Heart right ventricle (tissue), 16 donors: ENCODE data around the gene ICAM5. TPM values are rescaled to one million over a fixed set of nuclear protein-coding genes. Genes with fewer than 3 reads are reported as not detected.

Experiments
- ATAC-seq, 8 donors: fragments of 200-7000 bp; cut with Tn5 transposase; one replicate each; pipeline ENCODE4 v1.9.1; 2020; ENCODE audit warnings: mild to moderate bottlenecking in 8 of 8, moderate library complexity in 8 of 8, moderate number of reproducible peaks in 1 of 8
- DNase-seq, 2 donors: peaks; one replicate each; pipeline ENCODE4 v3.0.0-alpha.2; 2020
- H3K27ac ChIP-seq, 10 donors: fragments of 200-600 bp; sonication (generic) in 2 of 10; one replicate each; pipeline versions ENCODE4 v1.5.0 to v1.8.0; 2020 to 2022; ENCODE audit warnings: mild to moderate bottlenecking in 3 of 10
- H3K27me3 ChIP-seq, 7 donors: fragments of 200-600 bp; one replicate each; pipeline ENCODE4 v1.8.0; 2021 to 2022; ENCODE audit warnings: mild to moderate bottlenecking in 2 of 7
- H3K36me3 ChIP-seq, 9 donors: fragments of 200-600 bp; sonication (generic) in 1 of 9; one replicate each; pipeline versions ENCODE4 v1.5.0 to v1.8.0; 2020 to 2022; ENCODE audit warnings: mild to moderate bottlenecking in 2 of 9
- H3K4me1 ChIP-seq, 9 donors: fragments of 200-600 bp; sonication (generic) in 1 of 9; one replicate each; pipeline versions ENCODE4 v1.5.0 to v1.8.0; 2020 to 2022; ENCODE audit warnings: mild to moderate bottlenecking in 4 of 9
- H3K4me3 ChIP-seq, 10 donors: fragments of 200-600 bp; sonication (generic) in 2 of 10; one replicate each; pipeline versions ENCODE4 v1.5.0 to v1.8.0; 2020 to 2022; ENCODE audit warnings: mild to moderate bottlenecking in 7 of 10, moderate library complexity in 2 of 10
- H3K9me3 ChIP-seq, 11 donors: fragments of 200-600 bp in 10 of 11; sonication (generic) in 2 of 11; one replicate each; pipeline versions ENCODE4 v1.5.0 to v1.8.0; 2013 to 2022; ENCODE audit warnings: mild to moderate bottlenecking in 2 of 11, control low read depth in 1 of 11, moderate library complexity in 1 of 11
- WGBS, 2 donors: extraction: QIAGEN DNeasy Blood & Tissue Kit; methylation state at CpG; one replicate each; pipeline ENCODE4 v1.1.7; 2013; ENCODE audit warnings: inconsistent platforms in 1 of 2; 5-methylcytosine and 5-hydroxymethylcytosine counted together
- intact Hi-C, 10 donors: fragments of 100-400 bp; cut with DNase I; formaldehyde crosslinking; loops; one replicate each; pipeline versions ENCODE4 v1.11.1 to v1.14.2; 2022
- polyA plus RNA-seq, 2 donors: library from polyadenylated mRNA; stranded (reverse); fragments of 200-250 nt; gene quantifications; one replicate each; pipeline ENCODE4 v1.2.3, GENCODE V29; 2013
- total RNA-seq, 10 donors: library from RNA; stranded (reverse); fragmentation: NEBNext Ultra II Directional in 3 of 10; extraction: Animal tissue kit (Norgen Biotek cat#: 25700) in 3 of 10; gene quantifications; one replicate each; pipeline versions ENCODE4 v1.2.1 to v1.2.4, GENCODE V29; 2021 to 2023
- TF ChIP-seq, protein P1 (sequence below), 9 donors: fragments of 200-600 bp; sonication (generic) in 2 of 9; IDR thresholded peaks; one replicate each; pipeline versions ENCODE4 v1.5.0 to v1.8.0; 2021 to 2022; ENCODE audit warnings: antibody characterized with exemption in 9 of 9, mild to moderate bottlenecking in 5 of 9, moderate library complexity in 1 of 9
- donor health status: Arrhythmogenic right ventricular cardiomyopathy.
- donor health status: ischemic (EF 13 %, LVEDD 7.1; RV severe dilation, severe dysfunction).
- donor health status: healthy with polysubstance abuse.
- donor health status: DM: no; HTN: yes; CAD: no.
- donor health status: DM: no; HTN: no; CAD: no.
- donor health status: ischemic (EF 25% LVEDD 6.9; RV normal size, moderate dysfunction).
- donor health status: ischemic (EF 25% LVEDD 5.7; RV mildly dilated, moderate dysfunction).
- donor health status: healthy.
- donor health status: DM: yes; HTN: yes; CAD: no.
- donor health status: Ischemic cardiomyopathy.
- donor health status: ischemic (EF 35%, LVEDD 5.7; RV mildly dilated, moderate dysfunction).
- donor health status: nonischemic (EF 11% LVEDD 7.7; RV severe dilation, severe dysfunction).
- donor health status: DM: yes; HTN: yes; CAD: no.
- donor health status: PGD.
- donor health status: ischemic (EF 29% LVEDD 5.4; RV normal size, mild dysfunction).
- donor health status: nonischemic (EF 23%, LVEDD 6.1; RV moderate dilation, normal function).

The ICAM5 gene
- total and polyA plus RNA-seq, 12 donors = 0.18 to 1.0 (median 0.37) TPM; not detected in 3

DNA sequence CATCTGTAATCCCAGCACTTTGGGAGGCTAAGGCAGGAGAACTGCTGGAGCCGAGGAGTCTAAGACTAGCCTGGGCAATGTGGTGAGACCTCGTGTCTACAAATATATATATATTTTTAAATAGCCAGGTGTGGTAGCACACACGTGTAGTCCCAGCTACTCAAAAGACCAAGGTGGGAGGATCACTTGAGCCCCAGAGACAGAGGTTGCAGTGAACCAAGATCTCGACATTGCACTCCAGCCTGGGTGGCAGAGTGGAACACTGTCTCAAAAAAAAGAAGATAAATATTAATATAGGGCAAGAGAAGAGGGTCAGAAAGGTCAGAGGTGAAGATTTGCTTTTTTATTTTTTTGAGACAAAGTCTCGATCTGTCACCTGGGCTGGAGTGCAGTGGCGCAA is 43.2 kb upstream of the ICAM5 start:
- no peaks in the 10 kb centered on the region for H3K9me3 ChIP-seq
- H3K4me3 ChIP-seq = no peak overlapping the region
- no peak for ATAC-seq
- no peak overlapping the region for H3K27ac ChIP-seq
- H3K36me3 ChIP-seq = no peaks in the 10 kb centered on the region
- WGBS, 2 donors = 89 to 90% methylated on average over 6 of the region's 6 CpGs
- intact Hi-C loops = loop anchor here in 4 of 10 donors (5.0 to 10.0 kb wide), 2 partner anchors 52 to 314 kb away; partner anchors contain the start of gene DNMT1 (in 2 of the 4)
- no peaks in the 10 kb centered on the region for H3K27me3 ChIP-seq
- no peak for DNase-seq
- H3K4me1 ChIP-seq = peaks cover 0 to 18% (median 4%) of the 10 kb centered on the region in 9 donors
- TF ChIP-seq, protein P1, sequence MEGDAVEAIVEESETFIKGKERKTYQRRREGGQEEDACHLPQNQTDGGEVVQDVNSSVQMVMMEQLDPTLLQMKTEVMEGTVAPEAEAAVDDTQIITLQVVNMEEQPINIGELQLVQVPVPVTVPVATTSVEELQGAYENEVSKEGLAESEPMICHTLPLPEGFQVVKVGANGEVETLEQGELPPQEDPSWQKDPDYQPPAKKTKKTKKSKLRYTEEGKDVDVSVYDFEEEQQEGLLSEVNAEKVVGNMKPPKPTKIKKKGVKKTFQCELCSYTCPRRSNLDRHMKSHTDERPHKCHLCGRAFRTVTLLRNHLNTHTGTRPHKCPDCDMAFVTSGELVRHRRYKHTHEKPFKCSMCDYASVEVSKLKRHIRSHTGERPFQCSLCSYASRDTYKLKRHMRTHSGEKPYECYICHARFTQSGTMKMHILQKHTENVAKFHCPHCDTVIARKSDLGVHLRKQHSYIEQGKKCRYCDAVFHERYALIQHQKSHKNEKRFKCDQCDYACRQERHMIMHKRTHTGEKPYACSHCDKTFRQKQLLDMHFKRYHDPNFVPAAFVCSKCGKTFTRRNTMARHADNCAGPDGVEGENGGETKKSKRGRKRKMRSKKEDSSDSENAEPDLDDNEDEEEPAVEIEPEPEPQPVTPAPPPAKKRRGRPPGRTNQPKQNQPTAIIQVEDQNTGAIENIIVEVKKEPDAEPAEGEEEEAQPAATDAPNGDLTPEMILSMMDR (IDR thresholded peaks at IDR 0.05) = no peak

DNA sequence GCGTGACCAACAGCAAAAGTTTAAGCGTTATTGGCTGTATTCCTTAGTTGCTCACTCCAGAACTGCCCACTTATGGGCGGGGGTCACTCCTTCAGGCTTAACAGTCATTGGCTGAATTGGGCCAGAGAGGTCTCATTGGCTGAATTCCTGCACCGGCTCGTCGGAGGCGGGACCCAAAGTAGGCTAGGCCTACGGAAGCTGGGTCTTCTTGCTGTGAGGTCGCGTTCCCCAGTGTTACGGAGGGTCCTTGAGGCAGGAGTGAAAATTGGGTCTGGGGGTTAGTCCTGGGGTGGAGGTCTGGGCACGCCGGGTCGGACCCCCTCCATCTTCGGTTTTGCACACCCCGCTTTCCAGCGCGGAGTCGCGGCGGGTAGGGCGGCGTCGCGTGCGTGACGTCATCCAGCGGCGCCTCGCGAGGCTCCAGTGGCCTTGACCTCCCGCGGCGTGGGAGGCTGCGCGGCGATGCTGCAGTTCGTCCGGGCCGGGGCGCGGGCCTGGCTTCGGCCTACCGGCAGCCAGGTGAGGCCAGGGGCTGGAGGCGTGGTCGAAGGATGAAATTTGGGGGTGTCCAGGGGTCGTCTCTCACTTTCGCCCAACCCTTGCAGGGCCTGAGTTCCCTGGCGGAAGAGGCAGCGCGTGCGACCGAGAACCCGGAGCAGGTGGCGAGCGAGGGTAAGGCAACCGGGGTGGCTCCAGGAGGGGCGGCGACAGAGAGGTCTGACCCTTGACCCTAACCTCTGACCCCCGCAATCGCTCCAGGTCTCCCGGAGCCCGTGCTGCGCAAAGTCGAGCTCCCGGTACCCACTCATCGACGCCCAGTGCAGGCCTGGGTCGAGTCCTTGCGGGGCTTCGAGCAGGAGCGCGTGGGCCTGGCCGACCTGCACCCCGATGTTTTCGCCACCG is 37.7 kb upstream of the ICAM5 start, which contains the start of gene MRPL4:
TSS of gene MRPL4 (plus strand) at position 423 of the 903 bp plus-strand sequence. CDS start at position 463, 40 bp downstream.
- no peaks in the 10 kb centered on the region for H3K27me3 ChIP-seq
- H3K9me3 ChIP-seq = no peaks in the 10 kb centered on the region
- peak; percentile 94 to 97 (median 96) for ATAC-seq
- H3K36me3 ChIP-seq = peaks cover 0 to 36% (median 16%) of the 10 kb centered on the region in 9 donors
- peaks cover 0 to 32% (median 14%) of the 10 kb centered on the region in 9 donors for H3K4me1 ChIP-seq
- intact Hi-C loops = loop anchor here in 8 of 10 donors (2.0 to 10.0 kb wide), 7 partner anchors 21 to 320 kb away; partner anchors contain the start of genes PPAN (in 2 of the 8), DNMT1 (in 1 of the 8), OLFM2 (in 1 of the 8) and S1PR2 (in 1 of the 8)
- peak; percentile 91 to 98 for DNase-seq
- peak within 1 kb of the TSS; percentile 44 to 95 (median 88) for H3K27ac ChIP-seq
- H3K4me3 ChIP-seq = peak within 1 kb of the TSS; percentile 47 to 99 (median 82)
- TF ChIP-seq, protein P1 (IDR thresholded peaks at IDR 0.05) = no peak
- 1% methylated on average over 75 to 77 of the region's 77 CpGs for WGBS, 2 donors

DNA sequence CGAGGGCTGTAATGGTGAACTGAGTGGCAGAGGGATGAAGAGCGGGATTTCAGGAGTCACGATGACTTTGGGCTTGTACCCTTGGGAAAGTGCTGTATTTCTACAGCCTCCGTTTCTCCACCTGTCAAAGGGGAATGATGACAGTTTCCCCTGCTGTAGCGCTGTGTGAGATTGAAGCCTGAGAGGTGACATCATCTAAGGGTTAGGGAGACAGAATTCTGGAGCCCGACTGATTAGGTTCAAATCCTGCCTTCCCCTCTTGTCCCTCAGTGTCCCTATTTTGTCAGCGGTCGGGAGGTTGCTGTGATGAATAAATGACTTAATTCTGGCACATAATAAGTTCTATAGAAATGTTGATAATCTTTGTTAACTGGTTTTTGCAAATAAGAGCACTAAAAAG is 37.0 kb upstream of the ICAM5 start:
- DNase-seq (no peak), ATAC-seq (no peak)
- Histone ChIP-seq H3K9me3 (no peaks in the 10 kb centered on the region), H3K4me3 (peak overlapping the region; percentile 47 to 99 (median 82)), H3K36me3 (peaks cover 0 to 43% (median 23%) of the 10 kb centered on the region in 9 donors), H3K4me1 (peaks cover 0 to 32% (median 14%) of the 10 kb centered on the region in 9 donors), H3K27ac (peak overlapping the region; percentile 44 to 95 (median 88)), H3K27me3 (no peaks in the 10 kb centered on the region)
- intact Hi-C loops = loop anchor here in 5 of 10 donors (5.0 to 10.0 kb wide), 3 partner anchors 145 to 320 kb away; partner anchors contain the start of genes PPAN (in 2 of the 5) and OLFM2 (in 1 of the 5)
- WGBS, 2 donors = 27% methylated on average over 8 of the region's 8 CpGs
- TF ChIP-seq, protein P1 (IDR thresholded peaks at IDR 0.05) = no peak

DNA sequence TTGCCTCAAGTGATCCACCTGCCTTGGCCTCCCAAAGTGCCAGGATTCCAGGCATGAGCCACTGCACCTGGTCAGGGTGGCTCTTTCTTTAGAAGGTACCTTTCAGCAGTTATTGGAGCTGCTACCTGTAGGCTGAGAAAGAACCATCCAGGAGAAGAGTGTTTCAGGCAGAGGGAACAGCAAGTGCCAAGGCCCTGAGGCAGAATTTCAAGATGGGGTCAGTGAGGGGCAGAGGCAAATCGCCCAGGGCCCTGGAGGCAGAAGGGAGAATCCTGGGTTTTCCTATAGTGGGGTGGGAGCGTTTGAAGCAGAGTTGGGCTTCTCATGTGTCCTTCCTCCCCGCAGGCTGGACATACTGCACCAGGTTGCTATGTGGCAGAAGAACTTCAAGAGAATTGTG is 35.5 kb upstream of the ICAM5 start:
- H3K9me3 ChIP-seq = no peaks in the 10 kb centered on the region
- no peak overlapping the region for H3K27ac ChIP-seq
- TF ChIP-seq, protein P1 (IDR thresholded peaks at IDR 0.05) = no peak
- H3K36me3 ChIP-seq = peaks cover 0 to 57% (median 34%) of the 10 kb centered on the region in 9 donors
- WGBS, 2 donors = 93 to 98% methylated on average over 3 of the region's 3 CpGs
- peaks cover 2 to 37% (median 14%) of the 10 kb centered on the region in 9 donors for H3K4me1 ChIP-seq
- ATAC-seq (no peak), DNase-seq (no peak)
- no peak overlapping the region for H3K4me3 ChIP-seq
- H3K27me3 ChIP-seq = no peaks in the 10 kb centered on the region
- intact Hi-C loops = loop anchor here in 5 of 10 donors (5.0 to 10.0 kb wide), 3 partner anchors 147 to 322 kb away; partner anchors contain the start of genes PPAN (in 2 of the 5) and OLFM2 (in 1 of the 5)
